K562 (cell line): ENCODE data around the gene B4GALNT3. TPM values are rescaled to one million over a fixed set of nuclear protein-coding genes. Genes with fewer than 3 reads are reported as not detected.

Experiments used
- ATAC-seq: fragments of 200-7000 bp; cut with Tn5 transposase; 3 replicates; pipeline ENCODE4 v1.9.1; 2020; ENCODE audit warnings: moderate library complexity
- BruUV-seq: library from RNA; stranded (reverse); fragments of 400-500 nt; replicated peaks from 2 replicates; lab custom pipeline; 2021; lab: Mats Ljungman, UMichigan
- CTCF ChIA-PET: fragments of 300-600 bp; formaldehyde crosslinking; extraction: SDS; loops from one replicate; lab custom pipeline; 2021; ENCODE audit warnings: low intra/inter-chr PET ratio; lab: Yijun Ruan, JAX
- POLR2A ChIA-PET: fragments of 300-600, 350-650 bp; sonication (Branson Sonifier 250); formaldehyde crosslinking; extraction: SDS; loops from one replicate; lab custom pipeline; 2021; ENCODE audit warnings: antibody characterized with exemption, inconsistent platforms; lab: Yijun Ruan, JAX
- DNase-seq, 4 experiments: peaks; one replicate each; pipeline versions ENCODE4 v3.0.0 to v3.0.0-alpha.2; 2011 to 2018; ENCODE audit warnings: low spot score in 3 of 4, mixed read lengths in 3 of 4; ENCODE audit errors: extremely low read depth in 1 of 4
- FAIRE-seq: peaks from 2 replicates; lab custom pipeline; 2011; peaks lifted over from hg19 to GRCh38; lab: Jason Lieb, UNC
- H2AFZ ChIP-seq: 2 replicates; pipeline ENCODE4 v1.6.0; 2011; ENCODE audit warnings: low read depth, low read length, control low read depth, inconsistent platforms
- H3K27ac ChIP-seq: fragments of 200-600 bp; 3 replicates; pipeline ENCODE4 v1.8.0; 2011; ENCODE audit warnings: low read depth, mild to moderate bottlenecking, control low read depth, inconsistent platforms, low read length, moderate library complexity, mixed read lengths; ENCODE audit errors: extremely low read depth
- H3K27me3 ChIP-seq, 2 experiments: fragments of 300-600 bp in 1 of 2; 2 replicates in 1 of 2; 3 replicates in 1 of 2; pipeline versions ENCODE4 v1.6.0 to v1.8.0; 2011; ENCODE audit warnings: inconsistent platforms in 2 of 2, low read length in 2 of 2, mild to moderate bottlenecking in 1 of 2, mixed read lengths in 1 of 2, moderate library complexity in 1 of 2; ENCODE audit not compliant: control insufficient read depth in 2 of 2, insufficient read depth in 2 of 2
- H3K36me3 ChIP-seq: fragments of 300-600 bp; 3 replicates; pipeline ENCODE4 v1.8.0; 2011; ENCODE audit warnings: mild to moderate bottlenecking, low read length, inconsistent platforms; ENCODE audit not compliant: control insufficient read depth, insufficient read depth
- H3K4me1 ChIP-seq, 2 experiments: fragments of 200-600 bp in 1 of 2; replicated peaks in 1 of 2; 2 replicates in 1 of 2; 3 replicates in 1 of 2; pipeline versions ENCODE4 v1.5.1 to v1.8.0; 2011; ENCODE audit warnings: inconsistent platforms in 2 of 2, low read length in 2 of 2, mild to moderate bottlenecking in 1 of 2, mixed read lengths in 1 of 2, moderate library complexity in 1 of 2; ENCODE audit not compliant: control insufficient read depth in 2 of 2, insufficient read depth in 2 of 2
- H3K4me2 ChIP-seq: 2 replicates; pipeline ENCODE4 v1.6.1; 2011; ENCODE audit warnings: low read length, control low read depth, inconsistent platforms, mixed read lengths; ENCODE audit not compliant: insufficient read depth
- H3K4me3 ChIP-seq: fragments of 200-600 bp; sonication (generic), shearing (Covaris generic); 2 replicates; pipeline ENCODE4 v1.5.1; 2016; ENCODE audit warnings: control low read depth, inconsistent platforms
- H3K79me2 ChIP-seq: fragments of 200-600 bp; 3 replicates; pipeline ENCODE4 v1.8.0; 2011; ENCODE audit warnings: low read length, inconsistent platforms; ENCODE audit not compliant: control insufficient read depth, insufficient read depth
- H3K9ac ChIP-seq, 2 experiments: 2 replicates each; pipeline versions ENCODE4 v1.6.0 to v1.6.1; 2011; ENCODE audit warnings: low read depth in 2 of 2, low read length in 2 of 2, control low read depth in 1 of 2, inconsistent platforms in 1 of 2, mild to moderate bottlenecking in 1 of 2, mixed read lengths in 1 of 2; ENCODE audit not compliant: insufficient read depth in 1 of 2
- H3K9me1 ChIP-seq: one replicate; pipeline ENCODE4 v1.6.0; 2011; ENCODE audit warnings: inconsistent platforms, mild to moderate bottlenecking, low read length, moderate library complexity; ENCODE audit not compliant: control insufficient read depth, insufficient read depth
- H3K9me3 ChIP-seq: replicated peaks from 2 replicates; pipeline ENCODE4 v1.5.1; 2011; ENCODE audit warnings: low read depth, low read length, inconsistent platforms; ENCODE audit not compliant: control insufficient read depth, insufficient read depth
- H4K20me1 ChIP-seq: replicated peaks from 2 replicates; pipeline ENCODE4 v1.6.1; 2011; ENCODE audit warnings: low read length, inconsistent platforms, mixed read lengths; ENCODE audit not compliant: control insufficient read depth, insufficient read depth
- HDAC8 ChIP-seq: fragments of 450-650 bp; IDR thresholded peaks from 2 replicates; pipeline ENCODE4 v1.6.1; 2016; ENCODE audit warnings: mild to moderate bottlenecking, missing genetic modification characterization, moderate library complexity, missing compliant biosample characterization
- NCOA6 ChIP-seq: fragments of 450-650 bp; IDR thresholded peaks from 2 replicates; pipeline ENCODE4 v1.6.1; 2017; ENCODE audit warnings: mild to moderate bottlenecking
- NR2C2 ChIP-seq, 2 experiments: fragments of 200-800 bp in 1 of 2; sonication (Bioruptor generic) in 1 of 2; sonication (generic) in 1 of 2; formaldehyde crosslinking in 1 of 2; IDR thresholded peaks; 2 replicates each; pipeline versions ENCODE4 v1.6.1 to v1.8.0; 2016 to 2022; ENCODE audit warnings: mild to moderate bottlenecking in 1 of 2, missing compliant biosample characterization in 1 of 2, missing genetic modification characterization in 1 of 2, missing genetic modification reagents in 1 of 2
- RFX5 ChIP-seq: IDR thresholded peaks from 2 replicates; pipeline ENCODE4 v1.6.1; 2011; ENCODE audit warnings: low read depth, mild to moderate bottlenecking, improper control_type of control experiment, low read length
- ZNF217 ChIP-seq: sonication (generic); formaldehyde crosslinking; IDR thresholded peaks from 2 replicates; pipeline ENCODE4 v1.8.0; 2022; ENCODE audit warnings: mild to moderate bottlenecking, missing genetic modification reagents
- ZNF696 ChIP-seq: fragments of 250-450 bp; sonication (Bioruptor Pico); conservative IDR thresholded peaks from 2 replicates; pipeline ENCODE4 v1.4.0; 2020; ENCODE audit warnings: mild to moderate bottlenecking, moderate library complexity
- WGBS: fragments of 100-300 bp; shearing (Covaris generic); methylation state at CpG from one replicate; pipeline ENCODE4 v1.1.6; 2016; ENCODE audit warnings: low coverage, mixed read lengths; ENCODE audit not compliant: insufficient coverage; ENCODE audit errors: missing lambda C conversion rate; 5-methylcytosine and 5-hydroxymethylcytosine counted together
- in situ Hi-C: fragments of 300-500 bp; cut with MboI; formaldehyde crosslinking; loops from 4 replicates; pipeline ENCODE4 v1.15.0; 2018; ENCODE audit warnings: inconsistent platforms, mixed read lengths
- intact Hi-C: fragments of 100-400 bp; cut with micrococcal nuclease; formaldehyde crosslinking; loops from 2 replicates; pipeline ENCODE4 v1.14.2; 2022
- polyA plus RNA-seq, 8 experiments: library from polyadenylated mRNA; depleted of rRNA in 4 of 8; stranded (reverse) in 5 of 8; unstranded in 3 of 8; fragments of >200 nt; fragmentation: Nextera tagmentation in 2 of 8; fragmentation: Illumina TruSeq in 1 of 8; extraction: Ambion mirVana in 2 of 8; extraction: Trizol in 1 of 8; gene quantifications; 2 replicates each; pipeline versions ENCODE4 v1.2.1 to v1.2.3, GENCODE V29; 2011 to 2014; ENCODE audit warnings: inconsistent platforms in 1 of 8, missing spikeins in 1 of 8
- total RNA-seq, 7 experiments: library from RNA; depleted of rRNA in 6 of 7; stranded (reverse); fragments of >200 nt in 6 of 7; fragmentation: Illumina TruSeq in 2 of 7; extraction: Trizol in 2 of 7; gene quantifications; 2 replicates each; pipeline versions ENCODE4 v1.2.1 to v1.2.3, GENCODE V29; 2011 to 2021; ENCODE audit warnings: low replicate concordance in 1 of 7
- TF ChIP-seq, protein P1 (sequence below): fragments of 250-450 bp; sonication (Bioruptor Pico); IDR thresholded peaks from 2 replicates; pipeline ENCODE4 v1.8.0; 2022; ENCODE audit warnings: inconsistent platforms
- TF ChIP-seq, protein P2 (sequence below): sonication (generic); formaldehyde crosslinking; IDR thresholded peaks from 2 replicates; pipeline ENCODE4 v1.8.1; 2022; ENCODE audit warnings: missing genetic modification reagents

Gene B4GALNT3
- total and polyA plus RNA-seq, 9 of the 15 experiments (the other 6 are each of a cell fraction or from before 2014, with no cell fraction given): 0.04 to 0.36 (median 0.10) TPM; not detected in 6

DNA sequence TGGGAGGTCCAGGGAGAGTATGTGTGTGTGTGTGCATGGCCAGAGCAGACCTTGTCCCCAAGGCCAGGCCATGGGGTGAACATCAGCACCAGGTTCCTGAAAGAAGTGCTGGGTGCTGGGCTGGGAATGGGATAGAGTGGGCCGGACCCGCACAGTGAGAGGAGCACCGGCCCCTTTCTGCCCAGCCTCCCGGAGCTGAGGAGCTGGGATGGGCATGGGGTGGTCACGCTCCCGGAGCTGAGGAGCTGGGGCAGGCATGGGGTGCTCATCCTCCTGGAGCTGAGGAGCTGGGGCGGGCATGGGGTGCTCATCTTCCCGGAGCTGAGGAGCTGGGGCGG, 83.3 kb downstream of the B4GALNT3 start:
- Histone ChIP-seq H3K36me3 (no peaks in the 10 kb centered on the region), H3K79me2 (no peaks in the 10 kb centered on the region), H3K9me1 (peaks cover 3% of the 10 kb centered on the region), H3K4me2 (no peak overlapping the region), H3K4me3 (no peak overlapping the region), H3K27me3 (peaks cover 3 to 33% of the 10 kb centered on the region in 2 experiments; a peak in 3 of 5 replicates), H3K27ac (no peak overlapping the region), H4K20me1 (0 out of 2 replicates have a peak, but pooled peaks cover 5% of the 10 kb centered on the region), H3K9me3 (no peaks in the 10 kb centered on the region), H3K4me1 (peaks cover 0 to 15% of the 10 kb centered on the region in 2 experiments; a peak in 3 of 5 replicates), H3K9ac (no peak overlapping the region), H2AFZ (no peak overlapping the region)
- in situ Hi-C loops (loop anchor here (5.0 kb wide), 1 partner anchor 86 kb away; the partner anchor contains the start of gene B4GALNT3), intact Hi-C loops (no loop called here)
- POLR2A ChIA-PET: interaction anchor here (1.2 kb wide), 1 partner anchor 10 kb away, joined by 6 read pairs; no protein-coding TSS in a partner anchor
- DNase-seq: no peak
- no peak for FAIRE-seq
- TF ChIP-seq NCOA6 (no peak), RFX5 (no peak), NR2C2 (CRISPR knock-in tag; IDR thresholded peaks at IDR 0.05) (no peak), NR2C2 (tag; IDR thresholded peaks at IDR 0.05) (no peak), HDAC8 (tag) (no peak), ZNF217 (no peak), ZNF696 (CRISPR knock-in tag) (no peak)
- TF ChIP-seq, protein P1, sequence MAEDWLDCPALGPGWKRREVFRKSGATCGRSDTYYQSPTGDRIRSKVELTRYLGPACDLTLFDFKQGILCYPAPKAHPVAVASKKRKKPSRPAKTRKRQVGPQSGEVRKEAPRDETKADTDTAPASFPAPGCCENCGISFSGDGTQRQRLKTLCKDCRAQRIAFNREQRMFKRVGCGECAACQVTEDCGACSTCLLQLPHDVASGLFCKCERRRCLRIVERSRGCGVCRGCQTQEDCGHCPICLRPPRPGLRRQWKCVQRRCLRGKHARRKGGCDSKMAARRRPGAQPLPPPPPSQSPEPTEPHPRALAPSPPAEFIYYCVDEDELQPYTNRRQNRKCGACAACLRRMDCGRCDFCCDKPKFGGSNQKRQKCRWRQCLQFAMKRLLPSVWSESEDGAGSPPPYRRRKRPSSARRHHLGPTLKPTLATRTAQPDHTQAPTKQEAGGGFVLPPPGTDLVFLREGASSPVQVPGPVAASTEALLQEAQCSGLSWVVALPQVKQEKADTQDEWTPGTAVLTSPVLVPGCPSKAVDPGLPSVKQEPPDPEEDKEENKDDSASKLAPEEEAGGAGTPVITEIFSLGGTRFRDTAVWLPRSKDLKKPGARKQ (CRISPR knock-in tag): no peak
- TF ChIP-seq, protein P2, sequence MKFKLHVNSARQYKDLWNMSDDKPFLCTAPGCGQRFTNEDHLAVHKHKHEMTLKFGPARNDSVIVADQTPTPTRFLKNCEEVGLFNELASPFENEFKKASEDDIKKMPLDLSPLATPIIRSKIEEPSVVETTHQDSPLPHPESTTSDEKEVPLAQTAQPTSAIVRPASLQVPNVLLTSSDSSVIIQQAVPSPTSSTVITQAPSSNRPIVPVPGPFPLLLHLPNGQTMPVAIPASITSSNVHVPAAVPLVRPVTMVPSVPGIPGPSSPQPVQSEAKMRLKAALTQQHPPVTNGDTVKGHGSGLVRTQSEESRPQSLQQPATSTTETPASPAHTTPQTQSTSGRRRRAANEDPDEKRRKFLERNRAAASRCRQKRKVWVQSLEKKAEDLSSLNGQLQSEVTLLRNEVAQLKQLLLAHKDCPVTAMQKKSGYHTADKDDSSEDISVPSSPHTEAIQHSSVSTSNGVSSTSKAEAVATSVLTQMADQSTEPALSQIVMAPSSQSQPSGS (CRISPR knock-in tag): no peak
- BruUV-seq: no TSS peak
- ATAC-seq: no peak
- 7% methylated on average over 6 of the region's 9 CpGs for WGBS
- CTCF ChIA-PET: no interaction called here
